Mesendoderm (in vitro differentiated cells): ENCODE results near the gene AGTR1.

Experiments
- DNase-seq: peaks from one replicate; pipeline ENCODE4 v3.0.0; 2013
- H2AK5ac ChIP-seq: 2 replicates; pipeline ENCODE4 v1.6.1; 2013; ENCODE audit warnings: low read length, inconsistent platforms
- H2BK120ac ChIP-seq: 2 replicates; pipeline ENCODE4 v1.6.1; 2013; ENCODE audit warnings: low read depth, mild to moderate bottlenecking, low read length, moderate library complexity, mixed read lengths
- H2BK15ac ChIP-seq: replicated peaks from 2 replicates; pipeline ENCODE4 v1.6.1; 2013; ENCODE audit warnings: low read depth, mild to moderate bottlenecking, moderate library complexity
- H2BK5ac ChIP-seq: 2 replicates; pipeline ENCODE4 v1.6.1; 2013; ENCODE audit warnings: low read length, inconsistent platforms
- H3K18ac ChIP-seq: 2 replicates; pipeline ENCODE4 v1.6.1; 2013; ENCODE audit warnings: mild to moderate bottlenecking, low read length, mixed read lengths
- H3K23ac ChIP-seq: one replicate; pipeline ENCODE4 v1.6.1; 2013; ENCODE audit warnings: low read length
- H3K27ac ChIP-seq: 2 replicates; pipeline ENCODE4 v1.5.1; 2013; ENCODE audit warnings: low read depth, mild to moderate bottlenecking, inconsistent platforms, low read length, moderate library complexity
- H3K27me3 ChIP-seq: 2 replicates; pipeline ENCODE4 v1.6.1; 2013; ENCODE audit warnings: low read length, control low read depth, mild to moderate bottlenecking, inconsistent platforms; ENCODE audit not compliant: insufficient read depth, poor library complexity
- H3K36me3 ChIP-seq: 2 replicates; pipeline ENCODE4 v1.6.1; 2013; ENCODE audit warnings: low read length, inconsistent platforms; ENCODE audit not compliant: control insufficient read depth, insufficient read depth
- H3K4ac ChIP-seq: one replicate; pipeline ENCODE4 v1.6.1; 2013; ENCODE audit warnings: low read depth, mild to moderate bottlenecking, low read length, moderate library complexity
- H3K4me1 ChIP-seq: 2 replicates; pipeline ENCODE4 v1.6.1; 2013; ENCODE audit warnings: low read depth, low read length, inconsistent platforms; ENCODE audit not compliant: control insufficient read depth
- H3K4me2 ChIP-seq: 2 replicates; pipeline ENCODE4 v1.6.1; 2013; ENCODE audit warnings: low read length
- H3K4me3 ChIP-seq: 2 replicates; pipeline ENCODE4 v1.5.1; 2013; ENCODE audit warnings: mild to moderate bottlenecking, low read length
- H3K56ac ChIP-seq: one replicate; pipeline ENCODE4 v1.6.1; 2013; ENCODE audit warnings: low read length
- H3K79me1 ChIP-seq: 2 replicates; pipeline ENCODE4 v1.6.1; 2013; ENCODE audit warnings: low read length, inconsistent platforms
- H3K79me2 ChIP-seq: 2 replicates; pipeline ENCODE4 v1.6.1; 2013; ENCODE audit warnings: mild to moderate bottlenecking, low read length; ENCODE audit not compliant: control insufficient read depth, insufficient read depth
- H3K9ac ChIP-seq: 2 replicates; pipeline ENCODE4 v1.6.1; 2013; ENCODE audit warnings: low read length, inconsistent platforms
- H4K5ac ChIP-seq: one replicate; pipeline ENCODE4 v1.6.1; 2013; ENCODE audit warnings: low read length
- H4K8ac ChIP-seq: one replicate; pipeline ENCODE4 v1.6.1; 2013; ENCODE audit warnings: low read depth, mild to moderate bottlenecking, control low read depth, low read length, moderate library complexity
- WGBS: extraction: QIAGEN DNeasy Blood & Tissue Kit; methylation state at CpG from one replicate; pipeline ENCODE4 v1.1.7; 2013; ENCODE audit warnings: low lambda C conversion rate, missing lambda C conversion rate; ENCODE audit not compliant: insufficient coverage; ENCODE audit errors: extremely low coverage; 5-methylcytosine and 5-hydroxymethylcytosine counted together

The AGTR1 gene

GRCh38 chr3:148763156-148763680, 65.5 kb downstream of the AGTR1 start:
- Histone ChIP-seq H2BK120ac (no peak overlapping the region), H3K27ac (no peak overlapping the region), H3K4ac (no peak overlapping the region), H3K27me3 (no peaks in the 10 kb centered on the region), H2BK15ac (no peak overlapping the region), H3K4me3 (no peak overlapping the region), H3K4me1 (no peaks in the 10 kb centered on the region), H3K36me3 (no peaks in the 10 kb centered on the region), H3K23ac (no peak overlapping the region), H3K79me1 (no peaks in the 10 kb centered on the region), H4K5ac (no peak overlapping the region), H2AK5ac (no peak overlapping the region), H3K56ac (no peak overlapping the region), H3K79me2 (no peaks in the 10 kb centered on the region), H3K18ac (no peak overlapping the region), H4K8ac (no peak overlapping the region), H3K9ac (no peak overlapping the region), H3K4me2 (no peak overlapping the region), H2BK5ac (no peak overlapping the region)
- no peak for DNase-seq
- WGBS, result no CpG with 5 or more reads among the region's 3 CpGs

- Histone ChIP-seq H3K9ac (no peak overlapping the region), H3K18ac (no peak overlapping the region), H3K27ac (no peak overlapping the region), H3K4me1 (no peaks in the 10 kb centered on the region), H3K4me2 (no peak overlapping the region), H3K79me1 (no peaks in the 10 kb centered on the region), H3K27me3 (no peaks in the 10 kb centered on the region), H3K79me2 (no peaks in the 10 kb centered on the region), H3K23ac (no peak overlapping the region), H2AK5ac (no peak overlapping the region), H4K5ac (no peak overlapping the region), H2BK5ac (no peak overlapping the region), H3K4ac (no peak overlapping the region), H3K56ac (no peak overlapping the region), H4K8ac (no peak overlapping the region), H2BK120ac (no peak overlapping the region), H3K4me3 (no peak overlapping the region), H2BK15ac (no peak overlapping the region), H3K36me3 (no peaks in the 10 kb centered on the region)
- no peak for DNase-seq
- no CpG with 5 or more reads among the region's 1 CpG for WGBS
Measured at GRCh38 chr3:148763986-148764935, 66.6 kb downstream of the AGTR1 start.

DNA sequence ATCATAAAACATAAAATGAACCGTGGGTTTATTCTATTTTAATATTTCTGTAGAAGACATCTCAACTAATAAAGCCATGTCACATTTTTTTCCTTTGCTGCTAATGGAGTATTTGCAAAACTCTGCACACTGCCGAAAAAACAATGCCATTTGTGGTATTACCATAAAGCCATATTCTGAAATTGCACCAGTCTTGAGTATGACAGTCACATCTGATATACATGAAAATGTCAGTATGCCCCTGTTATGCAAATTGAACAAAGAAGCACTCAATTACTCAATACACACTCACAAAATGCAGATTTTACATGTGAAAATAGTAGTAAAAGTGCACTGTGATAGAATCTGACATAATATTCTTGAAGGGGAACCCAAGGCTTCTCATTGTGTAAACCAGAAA, 74.7 kb downstream of the AGTR1 start:
- no peak overlapping the region for H3K23ac ChIP-seq
- H3K18ac ChIP-seq, result no peak overlapping the region
- H3K27me3 ChIP-seq, result no peaks in the 10 kb centered on the region
- H3K36me3 ChIP-seq, result no peaks in the 10 kb centered on the region
- no peaks in the 10 kb centered on the region for H3K4me1 ChIP-seq
- no peaks in the 10 kb centered on the region for H3K79me1 ChIP-seq
- H3K56ac ChIP-seq, result no peak overlapping the region
- H3K4ac ChIP-seq, result no peak overlapping the region
- H2BK120ac ChIP-seq, result no peak overlapping the region
- H3K9ac ChIP-seq, result no peak overlapping the region
- no peak overlapping the region for H2AK5ac ChIP-seq
- no peak overlapping the region for H4K8ac ChIP-seq
- H3K79me2 ChIP-seq, result no peaks in the 10 kb centered on the region
- no peak overlapping the region for H3K4me2 ChIP-seq
- no peak for DNase-seq
- no peak overlapping the region for H3K27ac ChIP-seq
- no peak overlapping the region for H2BK15ac ChIP-seq
- H3K4me3 ChIP-seq, result no peak overlapping the region
- no peak overlapping the region for H4K5ac ChIP-seq
- no CpG with 5 or more reads among the region's 2 CpGs for WGBS
- no peak overlapping the region for H2BK5ac ChIP-seq

DNA sequence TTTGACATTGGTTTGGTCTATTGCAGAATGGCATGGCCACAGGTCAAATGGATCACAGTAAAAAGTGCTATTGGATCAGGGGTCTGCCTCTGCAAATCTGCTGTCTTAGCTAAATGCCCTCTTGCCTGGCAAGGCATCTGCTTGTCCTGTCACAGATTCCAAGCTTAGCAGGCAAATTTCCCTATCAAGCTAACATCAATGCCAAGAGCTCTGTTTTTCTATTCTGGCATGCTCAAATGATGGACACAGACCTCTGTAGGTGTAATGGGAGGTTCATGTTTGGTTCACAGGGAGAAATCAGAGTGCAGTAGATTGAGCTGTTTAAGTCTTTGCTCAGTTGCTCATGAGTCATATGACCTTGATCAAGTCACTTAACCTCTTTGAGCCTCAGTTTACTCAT, 75.1 kb downstream of the AGTR1 start:
- H3K4me2 ChIP-seq, result no peak overlapping the region
- no peak overlapping the region for H2BK120ac ChIP-seq
- no peak overlapping the region for H3K9ac ChIP-seq
- H3K4me3 ChIP-seq, result no peak overlapping the region
- no peak overlapping the region for H4K8ac ChIP-seq
- H2BK5ac ChIP-seq, result no peak overlapping the region
- no peak overlapping the region for H3K27ac ChIP-seq
- no peak overlapping the region for H3K4ac ChIP-seq
- no peak overlapping the region for H3K23ac ChIP-seq
- no peak overlapping the region for H3K56ac ChIP-seq
- no peak overlapping the region for H2AK5ac ChIP-seq
- no peaks in the 10 kb centered on the region for H3K79me1 ChIP-seq
- H3K27me3 ChIP-seq, result no peaks in the 10 kb centered on the region
- H3K4me1 ChIP-seq, result no peaks in the 10 kb centered on the region
- no peak overlapping the region for H2BK15ac ChIP-seq
- no peak overlapping the region for H4K5ac ChIP-seq
- DNase-seq, result no peak
- H3K18ac ChIP-seq, result no peak overlapping the region
- H3K36me3 ChIP-seq, result no peaks in the 10 kb centered on the region
- no peaks in the 10 kb centered on the region for H3K79me2 ChIP-seq

DNA sequence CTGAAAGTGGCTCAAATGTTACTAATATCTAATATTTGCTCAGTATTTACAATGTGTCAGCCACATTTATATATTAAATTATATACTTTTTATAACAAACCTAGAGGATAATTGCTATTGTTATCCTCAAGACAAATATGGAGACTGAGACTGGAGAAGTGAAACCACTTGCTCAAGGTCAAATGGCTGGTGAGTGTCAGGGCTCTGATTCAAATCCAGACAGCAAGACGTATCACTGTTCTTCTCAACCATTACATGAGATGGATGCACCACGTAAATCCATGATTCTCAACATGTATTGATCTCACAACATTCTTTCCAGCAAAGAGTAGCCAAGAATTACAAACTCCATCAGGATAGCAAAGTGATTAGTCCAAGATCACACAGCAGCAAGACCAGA, 76.1 kb downstream of the AGTR1 start:
- H3K27ac ChIP-seq, result no peak overlapping the region
- no peak overlapping the region for H3K18ac ChIP-seq
- no peak overlapping the region for H3K56ac ChIP-seq
- H2BK15ac ChIP-seq, result no peak overlapping the region
- H4K5ac ChIP-seq, result no peak overlapping the region
- no peak overlapping the region for H4K8ac ChIP-seq
- no peak for DNase-seq
- H3K9ac ChIP-seq, result no peak overlapping the region
- H3K79me1 ChIP-seq, result no peaks in the 10 kb centered on the region
- H3K4me2 ChIP-seq, result no peak overlapping the region
- H3K27me3 ChIP-seq, result no peaks in the 10 kb centered on the region
- H3K36me3 ChIP-seq, result no peaks in the 10 kb centered on the region
- no CpG with 5 or more reads among the region's 2 CpGs for WGBS
- H2BK120ac ChIP-seq, result no peak overlapping the region
- H3K4ac ChIP-seq, result no peak overlapping the region
- no peak overlapping the region for H3K4me3 ChIP-seq
- no peak overlapping the region for H3K23ac ChIP-seq
- H2BK5ac ChIP-seq, result no peak overlapping the region
- H2AK5ac ChIP-seq, result no peak overlapping the region
- no peaks in the 10 kb centered on the region for H3K79me2 ChIP-seq
- H3K4me1 ChIP-seq, result no peaks in the 10 kb centered on the region
